KG1 (cell line): ENCODE results near the gene FGGY.
"Not testable (repeated sequence)": the region's sequence is repeated elsewhere in the genome, so short reads cannot be mapped to it uniquely, and the experiment has no call there.

Experiments
- DNase-seq: peaks from one replicate; lab custom pipeline; 2025; lab: John Stamatoyannopoulos, UW

The FGGY gene

GRCh38 chr1:59296358-59297256 lies at the start of gene FGGY:
TSS of gene FGGY (plus strand) at chr1:59297094. CDS start at chr1:59321550, 24,456 bp downstream.
- peak; percentile 90 for DNase-seq

DNA sequence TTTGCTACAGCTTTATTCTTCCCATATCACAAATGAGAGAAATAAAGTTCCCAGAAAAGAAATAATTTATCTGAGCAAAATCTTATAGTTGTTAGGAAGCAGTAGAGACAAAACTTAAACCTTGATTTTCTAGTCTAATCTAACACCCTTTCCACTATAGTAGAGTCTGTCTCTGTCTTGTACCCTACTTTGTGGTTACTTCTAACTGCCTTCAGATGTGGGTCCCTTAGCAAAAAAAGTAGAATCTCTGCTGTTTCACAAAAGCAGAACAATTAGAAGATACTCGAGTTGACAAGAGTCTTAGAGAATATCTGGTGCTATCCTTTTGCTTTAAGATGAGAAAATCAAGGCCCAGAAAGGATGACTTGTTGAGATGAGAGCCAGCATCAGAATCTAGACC lies 48.1 kb upstream of the FGGY start:
- no peak for DNase-seq

DNA sequence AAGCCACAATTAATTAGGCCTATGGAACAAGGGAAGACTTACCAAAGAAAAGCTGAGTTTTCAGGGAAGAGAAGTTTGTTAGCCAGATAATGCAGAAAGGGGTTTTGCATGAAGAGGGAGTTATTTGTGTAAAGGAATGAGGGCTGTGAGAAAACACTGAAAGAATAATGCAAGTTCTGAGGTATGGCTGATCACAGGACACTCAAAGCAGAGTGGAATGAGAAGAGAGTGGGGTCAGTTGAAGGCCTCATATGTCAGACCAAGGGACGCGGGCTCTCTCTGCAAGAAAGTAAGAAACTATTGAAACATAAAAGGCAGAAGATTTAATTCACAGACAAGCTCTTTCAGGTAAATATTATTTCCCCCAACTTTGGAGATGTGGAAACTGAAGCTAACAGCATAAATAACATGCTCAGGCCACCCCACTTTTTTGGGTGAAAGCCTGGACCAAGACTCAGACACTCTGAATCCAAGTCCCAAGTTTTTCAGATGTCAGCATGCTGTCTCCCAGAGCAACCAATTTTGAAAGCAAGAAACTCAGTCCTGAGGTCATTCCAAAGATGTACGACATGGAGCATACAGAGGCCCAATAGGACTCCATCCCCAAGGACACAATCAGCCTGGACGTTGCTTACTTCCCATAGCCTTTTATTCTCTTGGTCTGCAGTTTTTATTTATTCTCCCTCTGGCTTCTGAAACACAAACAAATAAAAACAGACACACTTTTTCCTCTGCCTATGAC lies 47.3 kb upstream of the FGGY start:
- no peak for DNase-seq

GRCh38 chr1:59251061-59251460 lies 45.8 kb upstream of the FGGY start:
- DNase-seq: not testable (repeated sequence)

- DNase-seq: not testable (repeated sequence)
Observed at GRCh38 chr1:59256429-59256828, 40.5 kb upstream of the FGGY start.

DNA sequence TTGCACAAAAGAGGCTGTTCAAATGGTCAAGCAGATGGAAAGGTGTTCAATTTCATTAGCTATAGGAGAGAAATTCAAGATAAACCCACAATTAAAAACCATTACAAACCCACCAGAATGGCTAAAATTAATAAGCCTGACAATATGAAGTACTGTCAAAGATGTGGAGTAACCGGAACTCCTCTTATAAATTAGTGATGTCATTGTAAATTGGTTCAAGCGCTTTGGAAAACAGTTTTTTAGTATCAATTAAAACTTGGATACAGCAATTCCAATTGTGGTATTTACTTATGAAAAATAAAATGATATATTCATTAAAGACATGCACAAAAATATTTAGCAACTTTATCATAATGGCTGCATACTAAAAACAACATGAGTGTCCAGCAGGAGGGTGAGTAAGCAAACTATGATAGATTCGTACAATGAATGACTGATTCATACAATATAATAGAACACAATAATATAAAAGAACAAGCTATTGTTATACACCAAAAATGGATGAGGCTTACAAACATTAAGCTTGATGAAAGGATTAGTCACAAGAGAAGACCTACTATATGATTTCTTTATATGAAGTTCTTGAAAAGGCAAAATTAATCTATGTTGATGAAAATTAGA lies 38.4 kb upstream of the FGGY start:
- DNase-seq: no peak

- no peak for DNase-seq
Observed at GRCh38 chr1:59261537-59261936, 35.4 kb upstream of the FGGY start.

DNA sequence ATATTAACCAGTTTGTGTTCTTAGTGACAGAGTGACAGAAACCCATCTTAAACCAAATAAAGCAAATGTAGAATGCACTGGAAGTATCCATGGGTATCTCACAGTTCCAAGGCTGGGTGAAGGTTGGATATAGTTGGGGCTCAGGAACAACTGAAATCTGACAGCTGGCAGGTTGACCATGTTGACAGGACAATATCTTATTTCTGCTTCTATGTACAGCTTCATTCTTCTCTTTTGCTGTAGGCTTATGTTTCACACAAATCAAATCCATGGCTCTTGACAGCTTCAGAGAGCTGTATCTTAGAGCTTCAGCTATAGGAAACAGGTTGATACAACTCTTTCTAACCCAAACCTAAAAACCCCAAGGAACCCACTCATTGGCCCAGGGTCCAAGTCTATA lies 34.3 kb upstream of the FGGY start:
- no peak for DNase-seq

DNA sequence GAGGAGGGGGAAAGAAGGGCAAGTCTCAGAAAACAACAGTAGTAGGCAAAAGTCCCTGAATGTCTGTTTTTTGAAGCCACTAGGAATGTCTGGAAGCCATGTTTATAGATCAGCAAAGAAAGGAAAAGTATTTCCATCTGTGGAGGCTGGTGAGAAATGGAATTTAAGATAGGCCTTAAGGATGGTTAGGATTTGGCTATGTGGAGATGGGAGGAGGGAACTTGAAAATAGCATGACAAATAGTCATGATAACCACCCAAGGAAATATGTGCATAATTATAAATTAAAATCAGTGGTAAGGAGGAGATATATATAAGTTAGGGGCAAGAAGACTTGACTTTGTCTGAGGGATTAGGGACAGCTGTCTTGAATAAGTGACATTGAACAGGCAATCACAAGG lies 33.8 kb upstream of the FGGY start:
- DNase-seq: no peak

- no peak for DNase-seq
Observed at GRCh38 chr1:59265622-59266021, 31.3 kb upstream of the FGGY start.

- DNase-seq: no peak
Observed at GRCh38 chr1:59266180-59266926, 30.5 kb upstream of the FGGY start.

- DNase-seq: no peak
Observed at GRCh38 chr1:59266927-59267293, 30.0 kb upstream of the FGGY start.

- no peak for DNase-seq
Observed at GRCh38 chr1:59268406-59268805, 28.5 kb upstream of the FGGY start.

- DNase-seq: no peak
Observed at GRCh38 chr1:59271561-59272260, 25.2 kb upstream of the FGGY start.

DNA sequence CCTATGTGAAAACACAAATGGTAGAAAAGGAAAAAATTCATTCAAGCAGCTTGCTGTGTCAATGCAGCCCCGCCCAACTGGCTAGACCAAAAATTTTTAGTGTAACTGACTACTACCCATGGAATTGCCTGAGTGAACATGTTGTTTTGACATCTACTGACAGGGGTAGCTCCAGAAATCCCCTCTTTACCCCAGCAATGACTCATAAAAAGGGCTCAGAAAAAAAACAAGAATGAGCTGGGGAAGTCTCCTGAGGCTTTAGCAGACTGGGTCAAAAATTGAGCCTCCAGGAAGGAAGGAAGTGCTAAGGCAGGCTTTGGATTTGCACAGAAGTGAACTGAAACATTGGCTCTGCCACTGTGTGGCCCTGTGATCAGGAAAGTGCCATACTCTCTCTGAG lies 24.4 kb upstream of the FGGY start:
- DNase-seq: no peak

DNA sequence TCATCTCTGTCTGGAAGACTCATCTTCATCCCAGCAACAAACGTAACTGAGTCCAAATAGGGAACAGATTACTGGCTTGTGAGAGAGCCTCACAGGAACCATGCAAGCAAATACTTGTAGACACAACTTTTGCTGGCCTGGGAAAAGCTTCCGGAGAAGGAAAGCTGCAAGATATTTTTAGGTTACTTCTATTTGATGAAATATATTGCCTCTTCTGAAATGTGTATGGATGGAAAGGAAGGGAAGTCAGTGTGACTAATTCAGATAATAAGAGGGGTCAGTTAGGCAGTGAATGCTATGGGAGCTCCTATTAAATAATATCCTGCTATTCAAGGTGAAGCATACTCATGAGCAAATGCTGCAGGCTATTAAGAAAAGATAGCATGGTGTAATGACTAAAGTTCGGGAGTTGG lies 20.4 kb upstream of the FGGY start:
- no peak for DNase-seq

DNA sequence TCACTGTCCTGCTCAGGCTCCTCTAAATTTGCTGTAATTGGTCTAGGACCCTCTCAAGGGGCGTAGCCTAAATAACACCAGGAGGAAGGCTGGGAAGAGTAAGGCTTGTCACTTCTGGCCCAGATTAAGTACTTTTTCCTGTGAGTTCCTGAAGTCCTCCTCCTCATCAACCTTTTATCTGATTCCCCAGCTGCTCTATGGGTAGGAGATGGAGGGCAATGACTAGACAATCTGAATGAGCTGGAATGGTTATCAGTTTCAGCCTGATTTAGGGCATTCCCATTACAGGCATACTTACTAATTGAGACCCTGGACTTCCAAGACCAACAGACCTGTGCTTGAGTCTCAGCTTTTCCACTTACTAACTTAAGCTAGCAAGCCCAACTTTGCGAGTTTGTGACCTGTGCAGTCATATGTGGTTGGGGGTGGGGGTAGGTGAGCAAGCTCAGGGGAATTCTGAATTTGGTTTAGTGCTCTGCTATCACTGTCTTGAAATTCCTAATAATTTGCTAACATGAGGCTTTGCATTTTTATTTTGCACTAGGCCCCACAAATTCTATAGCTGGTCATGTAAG lies 18.0 kb upstream of the FGGY start:
- no peak for DNase-seq

GRCh38 chr1:59279645-59280044 lies 17.2 kb upstream of the FGGY start:
- DNase-seq: no peak

GRCh38 chr1:59282951-59283350 lies 13.9 kb upstream of the FGGY start:
- no peak for DNase-seq

DNA sequence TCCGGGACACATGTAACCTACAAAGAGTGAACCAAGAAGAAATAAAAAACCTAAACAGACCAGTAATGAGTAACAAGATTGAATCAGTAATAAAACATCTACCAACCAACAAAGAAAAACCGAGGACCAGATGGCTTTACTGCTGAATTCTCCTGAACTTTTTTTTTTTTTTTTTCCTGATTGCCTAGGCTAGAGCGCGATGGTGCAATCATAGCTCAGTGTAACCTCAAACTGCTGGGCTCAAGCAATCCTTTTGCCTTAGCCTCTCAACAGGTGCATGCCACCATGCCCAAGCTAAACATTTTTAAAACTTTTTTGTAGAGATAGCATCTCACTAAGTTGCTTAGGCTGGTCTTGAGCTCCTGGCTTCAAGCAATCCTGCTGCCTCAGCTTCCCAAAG lies 11.2 kb upstream of the FGGY start:
- DNase-seq: no peak

- DNase-seq: no peak
Observed at GRCh38 chr1:59288046-59288445, 8.8 kb upstream of the FGGY start.
